ENCODE measurements around the gene AKR1C2.
"Not testable (repeated sequence)": the region's sequence is repeated elsewhere in the genome, so short reads cannot be mapped to it uniquely, and the experiment has no call there.

The AKR1C2 gene

GRCh38 chr10:5003127-5004029, at the start of gene AKR1C2:
Gene AKR1C2, minus strand, starts transcription at chr10:5003857. Its CDS starts 22 bp downstream, at chr10:5003835.
- DNase-seq (ENCODE audit: low read depth in 3 of 3), result not testable (repeated sequence)

- DNase-seq (ENCODE audit: low read depth in 3 of 3), result not testable (repeated sequence)
Measured at GRCh38 chr10:5052951-5053500, 49.4 kb upstream of the AKR1C2 start.

GRCh38 chr10:5047912-5048628, 44.4 kb upstream of the AKR1C2 start:
- DNase-seq (ENCODE audit: low read depth in 3 of 3), result no peak

- not testable (repeated sequence) for DNase-seq (ENCODE audit: low read depth in 3 of 3)
Measured at GRCh38 chr10:5047055-5047454, 43.4 kb upstream of the AKR1C2 start.

- DNase-seq (ENCODE audit: low read depth in 3 of 3), result no peak
Measured at GRCh38 chr10:5046410-5046809, 42.8 kb upstream of the AKR1C2 start.

- no peak for DNase-seq (ENCODE audit: low read depth in 3 of 3)
Measured at GRCh38 chr10:5045095-5045494, 41.4 kb upstream of the AKR1C2 start.

GRCh38 chr10:5043716-5044115, 40.1 kb upstream of the AKR1C2 start:
- no peak for DNase-seq (ENCODE audit: low read depth in 3 of 3)

- no peak for DNase-seq (ENCODE audit: low read depth in 3 of 3)
Measured at GRCh38 chr10:5042922-5043321, 39.3 kb upstream of the AKR1C2 start.

- DNase-seq (ENCODE audit: low read depth in 3 of 3), result no peak
Measured at GRCh38 chr10:5041471-5042023, 37.9 kb upstream of the AKR1C2 start.

- DNase-seq (ENCODE audit: low read depth in 3 of 3), result no peak
Measured at GRCh38 chr10:5040781-5041470, 37.3 kb upstream of the AKR1C2 start.

GRCh38 chr10:5040010-5040673, 36.5 kb upstream of the AKR1C2 start:
- DNase-seq (ENCODE audit: low read depth in 3 of 3), result no peak

GRCh38 chr10:5038733-5039132, 35.1 kb upstream of the AKR1C2 start:
- DNase-seq (ENCODE audit: low read depth in 3 of 3), result no peak

GRCh38 chr10:5038101-5038500, 34.4 kb upstream of the AKR1C2 start:
- DNase-seq (ENCODE audit: low read depth in 3 of 3), result no peak

GRCh38 chr10:5036511-5036910, 32.9 kb upstream of the AKR1C2 start:
- no peak for DNase-seq (ENCODE audit: low read depth in 3 of 3)

GRCh38 chr10:5035356-5035755, 31.7 kb upstream of the AKR1C2 start:
- no peak for DNase-seq (ENCODE audit: low read depth in 3 of 3)

GRCh38 chr10:5034588-5034987, 30.9 kb upstream of the AKR1C2 start:
- no peak for DNase-seq (ENCODE audit: low read depth in 3 of 3)

GRCh38 chr10:5033061-5033778, 29.6 kb upstream of the AKR1C2 start:
- no peak for DNase-seq (ENCODE audit: low read depth in 3 of 3)

- DNase-seq (ENCODE audit: low read depth in 3 of 3), result not testable (repeated sequence)
Measured at GRCh38 chr10:5032444-5032843, 28.8 kb upstream of the AKR1C2 start.

GRCh38 chr10:5031588-5031987, 27.9 kb upstream of the AKR1C2 start:
- not testable (repeated sequence) for DNase-seq (ENCODE audit: low read depth in 3 of 3)

- DNase-seq (ENCODE audit: low read depth in 3 of 3), result no peak
Measured at GRCh38 chr10:5030989-5031388, 27.3 kb upstream of the AKR1C2 start.

Measured in stimulated activated CD4-positive, alpha-beta T cell treated with anti-CD3 and anti-CD28 coated beads, TNF-alpha, amount 100 ng/mL, for 48 hours (primary cell).